HG02852 (cell line): ENCODE measurements around the gene ADH5.
"Not testable (repeated sequence)": the region's sequence is repeated elsewhere in the genome, so short reads cannot be mapped to it uniquely, and the experiment has no call there.

ENCODE experiments used
- ATAC-seq: cut with Tn5 transposase; IDR thresholded peaks from one replicate; pipeline ENCODE4 v1.9.1; 2021; ENCODE audit warnings: mild to moderate bottlenecking, moderate library complexity; ENCODE audit not compliant: unreplicated experiment

Gene ADH5

GRCh38 chr4:99088481-99089365 is at the start of gene ADH5:
ADH5 (minus strand) TSS chr4:99088788; CDS start chr4:99088700, 88 bp downstream.
- peak; percentile 95 for ATAC-seq

DNA sequence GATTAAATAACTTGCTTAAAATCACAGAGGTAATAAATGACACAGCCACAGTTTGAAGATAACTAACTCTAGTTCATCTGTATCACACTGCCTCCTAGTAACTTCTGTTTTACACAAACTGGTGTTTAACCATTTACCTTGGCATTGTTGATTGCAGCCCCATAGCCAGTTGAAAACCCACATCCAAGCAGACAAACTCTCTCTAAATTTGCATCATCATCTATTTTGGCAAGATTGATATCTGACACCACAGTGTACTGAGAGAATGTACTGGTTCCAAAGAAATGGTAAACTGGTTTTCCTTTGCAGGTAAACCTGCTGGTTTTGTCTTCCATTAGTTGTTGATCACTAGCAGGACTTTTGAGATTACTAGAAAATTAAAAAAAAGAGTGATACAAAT is 47.7 kb upstream of the ADH5 start:
- no peak for ATAC-seq

GRCh38 chr4:99135541-99136162 is 47.1 kb upstream of the ADH5 start:
- no peak for ATAC-seq

DNA sequence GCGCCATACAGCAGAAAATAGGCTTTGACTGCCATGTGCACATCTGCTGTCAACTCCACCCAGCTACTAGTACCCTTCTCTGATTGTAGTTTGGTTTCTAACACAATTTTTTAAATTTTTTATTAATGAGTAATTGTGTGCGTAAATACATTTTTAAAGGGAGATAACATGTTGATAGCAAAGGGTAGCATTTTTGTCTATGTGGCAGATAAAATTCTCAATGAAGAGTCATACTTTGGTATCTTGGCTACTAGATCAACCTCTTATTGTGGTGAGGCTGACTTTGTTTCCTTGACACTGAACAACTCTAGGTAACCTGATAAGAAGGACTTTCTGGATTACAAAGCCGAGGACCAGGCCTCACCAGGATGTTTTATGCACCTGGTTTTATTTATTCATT is 46.0 kb upstream of the ADH5 start:
- no peak for ATAC-seq

GRCh38 chr4:99131378-99131777 is 42.8 kb upstream of the ADH5 start:
- ATAC-seq = no peak

DNA sequence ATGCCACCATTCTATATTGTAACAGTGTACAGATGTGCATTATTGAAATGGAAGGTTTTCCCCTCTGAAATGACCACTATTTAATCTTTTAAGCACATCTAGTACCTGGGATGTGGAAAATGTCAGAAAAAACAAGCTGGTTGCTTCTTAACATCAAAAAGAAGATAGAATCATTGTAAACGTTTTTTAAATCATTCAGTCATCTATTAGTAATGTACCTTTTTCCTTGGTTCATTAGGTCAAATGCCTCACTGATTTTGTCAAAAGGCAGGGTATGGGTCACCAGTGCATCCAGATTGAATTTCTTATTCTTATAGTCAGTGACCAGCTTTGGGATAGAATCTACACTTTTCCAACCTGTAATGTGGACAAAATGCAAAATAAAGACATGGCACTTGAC is 37.8 kb upstream of the ADH5 start:
- no peak for ATAC-seq

DNA sequence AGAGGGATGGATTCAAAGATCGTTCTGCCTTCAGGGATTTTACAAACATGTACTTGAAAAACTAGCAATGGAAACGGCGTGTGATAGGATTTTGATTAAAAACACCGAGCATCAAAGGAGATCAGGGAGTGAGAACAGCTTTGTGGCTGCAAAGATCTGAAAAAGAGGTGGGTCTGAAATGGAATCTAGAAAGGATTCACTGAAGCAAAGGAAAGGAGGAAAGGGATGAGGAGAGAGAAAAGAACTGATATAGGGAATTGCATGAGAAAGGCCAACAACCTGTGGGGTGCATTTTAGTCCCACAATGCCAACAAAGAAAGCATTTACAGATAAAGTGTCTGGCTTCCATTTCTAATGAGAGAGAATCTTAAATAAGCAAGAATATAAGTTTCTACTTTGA is 32.4 kb upstream of the ADH5 start:
- ATAC-seq = no peak

DNA sequence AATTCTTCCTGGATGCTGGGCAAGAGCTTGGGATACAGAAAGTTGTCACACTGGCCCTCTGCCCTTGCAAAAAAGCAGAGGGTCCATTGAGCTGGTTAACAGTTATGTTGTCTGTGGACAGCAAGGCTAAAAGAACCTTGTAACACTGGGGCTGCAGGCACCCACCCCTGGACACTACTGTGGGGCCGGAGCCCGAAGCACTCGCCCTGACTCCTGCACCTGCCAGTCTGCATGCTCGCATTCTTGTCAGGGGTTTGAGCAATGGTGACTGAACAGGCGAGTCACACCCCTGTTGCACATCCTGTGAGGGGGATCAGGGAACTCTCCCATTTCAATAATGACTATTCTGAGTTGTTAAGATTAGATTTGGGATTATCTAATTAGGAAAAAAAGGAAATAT is 31.9 kb upstream of the ADH5 start:
- no peak for ATAC-seq

- no peak for ATAC-seq
These were observed 29.5 kb upstream of the ADH5 start for GRCh38 chr4:99117876-99118693.

- not testable (repeated sequence) for ATAC-seq
These were observed 28.7 kb upstream of the ADH5 start for GRCh38 chr4:99117122-99117841.

DNA sequence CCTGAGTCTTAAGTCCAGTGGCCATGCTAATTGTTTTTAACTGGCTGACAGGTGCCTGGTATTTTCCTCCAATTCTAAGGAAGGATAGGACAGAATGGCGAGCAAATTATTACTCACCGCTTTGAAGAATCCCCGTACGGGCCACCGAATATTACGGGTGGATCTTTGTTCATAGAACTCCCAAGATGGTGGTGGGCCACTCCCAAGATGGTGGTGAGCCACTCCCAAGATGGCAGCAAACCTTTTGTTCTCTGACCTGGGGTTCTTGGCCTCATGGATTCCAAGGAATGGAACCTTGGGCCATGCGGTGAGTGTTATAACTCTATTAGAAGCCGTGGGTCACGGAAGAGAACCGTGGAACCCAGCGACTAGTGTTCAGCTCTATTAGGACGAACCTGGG is 20.7 kb upstream of the ADH5 start:
- not testable (repeated sequence) for ATAC-seq

GRCh38 chr4:99104153-99104552 is 15.6 kb upstream of the ADH5 start:
- ATAC-seq = no peak

DNA sequence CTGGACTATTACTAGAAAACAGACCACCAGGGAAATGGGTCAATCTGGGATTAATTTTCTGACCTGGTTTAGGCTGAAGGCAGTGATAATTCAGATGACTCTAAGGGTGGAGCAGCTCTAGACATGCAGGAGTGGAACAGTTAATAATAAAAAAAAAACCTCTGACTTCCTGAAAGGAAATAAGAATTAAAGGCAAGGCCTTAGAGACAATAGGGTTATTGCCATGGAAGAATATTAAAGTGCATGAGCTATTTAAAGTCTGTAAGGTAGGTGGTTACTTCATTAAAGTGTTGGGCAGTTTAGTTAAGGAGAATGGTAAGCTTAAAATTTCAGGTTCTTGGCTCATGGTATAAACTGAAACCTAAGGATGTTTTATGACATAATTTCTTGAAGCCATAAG is 14.6 kb upstream of the ADH5 start:
- ATAC-seq = no peak

DNA sequence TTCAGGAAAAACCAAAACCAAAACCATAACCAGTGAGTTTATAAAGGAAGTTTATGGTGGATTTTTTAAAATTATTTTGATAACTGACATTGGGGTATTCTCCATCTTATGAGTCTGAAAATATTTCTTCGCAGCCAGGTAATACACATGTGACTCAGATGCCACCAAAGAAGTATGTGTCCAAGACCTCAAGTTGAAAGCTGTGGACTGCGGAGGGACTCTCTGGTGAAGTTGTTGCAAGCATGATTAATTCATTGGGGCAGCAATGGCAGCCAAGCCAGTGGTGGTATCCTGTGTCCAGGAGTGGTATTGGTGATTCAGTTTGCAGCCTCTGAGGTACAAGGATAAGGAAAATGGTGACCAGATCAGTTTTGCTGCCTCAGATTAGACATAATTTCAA is 14.0 kb upstream of the ADH5 start:
- ATAC-seq = no peak

- no peak for ATAC-seq
These were observed 12.3 kb upstream of the ADH5 start for GRCh38 chr4:99100876-99101275.

DNA sequence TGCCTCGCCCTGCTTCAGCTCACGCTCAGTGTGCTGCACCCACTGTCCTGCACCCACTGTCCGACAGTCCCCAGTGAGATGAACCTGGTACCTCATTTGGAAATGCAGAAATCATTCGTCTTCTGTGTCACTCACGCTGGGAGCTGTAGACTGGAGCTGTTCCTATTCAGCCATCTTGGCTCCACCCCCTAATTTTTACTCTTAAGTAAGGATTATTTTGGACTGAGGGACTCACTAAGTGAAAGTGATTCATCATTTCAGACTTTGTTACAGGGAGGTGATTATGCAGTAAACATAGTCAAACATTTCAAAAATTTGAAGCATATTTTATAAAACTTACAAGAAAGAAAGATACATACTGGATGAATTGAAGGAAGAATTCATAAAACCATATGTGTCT is 11.2 kb upstream of the ADH5 start:
- ATAC-seq = not testable (repeated sequence)

GRCh38 chr4:99099311-99099710 is 10.7 kb upstream of the ADH5 start:
- no peak for ATAC-seq

DNA sequence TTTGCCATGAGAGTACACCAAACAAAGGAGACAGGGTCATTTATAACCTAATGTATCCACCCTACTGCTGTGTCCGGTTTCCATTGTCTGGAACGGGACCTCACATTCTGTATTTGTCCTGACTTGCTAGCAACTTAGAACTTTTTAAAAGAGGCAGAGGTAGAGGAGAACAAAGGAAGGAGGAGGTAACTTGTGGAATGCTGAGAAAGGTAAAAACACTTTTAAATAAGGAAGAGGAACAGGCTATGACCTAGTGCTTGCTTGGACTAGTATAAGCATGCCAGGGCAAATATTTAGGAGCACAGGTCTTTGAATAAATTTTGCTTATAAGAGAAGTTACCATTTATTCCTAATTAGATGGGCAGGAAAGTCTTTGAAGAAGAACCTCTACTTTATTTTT is 3.3 kb upstream of the ADH5 start:
- ATAC-seq = not testable (repeated sequence)

GRCh38 chr4:99091216-99091575 is 2.6 kb upstream of the ADH5 start:
- ATAC-seq = no peak

GRCh38 chr4:99090481-99091215 is 2.1 kb upstream of the ADH5 start:
- ATAC-seq = no peak
